ENCODE results near the gene ARHGAP15. TPM values are rescaled to one million over a fixed set of nuclear protein-coding genes. Genes with fewer than 3 reads are reported as not detected.

The ARHGAP15 gene
- total and polyA plus RNA-seq, 12 donors, result 4.7 to 33.8 (median 10.4) TPM

GRCh38 chr2:143361346-143361745, 232.1 kb downstream of the ARHGAP15 start:
- Histone ChIP-seq H3K27ac (no peak overlapping the region), H3K4me1 (replicated peaks in 1 of 2) (no peaks in the 10 kb centered on the region), H3K4me3 (no peak overlapping the region), H3K27me3 (no peaks in the 10 kb centered on the region), H3K9me3 (replicated peaks in 1 of 3) (no peaks in the 10 kb centered on the region), H3K36me3 (replicated peaks in 1 of 2) (no peaks in the 10 kb centered on the region)
- TF ChIP-seq, protein P1, sequence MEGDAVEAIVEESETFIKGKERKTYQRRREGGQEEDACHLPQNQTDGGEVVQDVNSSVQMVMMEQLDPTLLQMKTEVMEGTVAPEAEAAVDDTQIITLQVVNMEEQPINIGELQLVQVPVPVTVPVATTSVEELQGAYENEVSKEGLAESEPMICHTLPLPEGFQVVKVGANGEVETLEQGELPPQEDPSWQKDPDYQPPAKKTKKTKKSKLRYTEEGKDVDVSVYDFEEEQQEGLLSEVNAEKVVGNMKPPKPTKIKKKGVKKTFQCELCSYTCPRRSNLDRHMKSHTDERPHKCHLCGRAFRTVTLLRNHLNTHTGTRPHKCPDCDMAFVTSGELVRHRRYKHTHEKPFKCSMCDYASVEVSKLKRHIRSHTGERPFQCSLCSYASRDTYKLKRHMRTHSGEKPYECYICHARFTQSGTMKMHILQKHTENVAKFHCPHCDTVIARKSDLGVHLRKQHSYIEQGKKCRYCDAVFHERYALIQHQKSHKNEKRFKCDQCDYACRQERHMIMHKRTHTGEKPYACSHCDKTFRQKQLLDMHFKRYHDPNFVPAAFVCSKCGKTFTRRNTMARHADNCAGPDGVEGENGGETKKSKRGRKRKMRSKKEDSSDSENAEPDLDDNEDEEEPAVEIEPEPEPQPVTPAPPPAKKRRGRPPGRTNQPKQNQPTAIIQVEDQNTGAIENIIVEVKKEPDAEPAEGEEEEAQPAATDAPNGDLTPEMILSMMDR (IDR thresholded peaks at IDR 0.05), result no peak
- no peak for TF ChIP-seq POLR2A (IDR thresholded peaks at IDR 0.05)
- 79 to 93% (median 84%) methylated on average over 2 of the region's 2 CpGs for WGBS, 4 donors
- intact Hi-C loops (cut with DNase I), result no loop called here
- no peak for DNase-seq

DNA sequence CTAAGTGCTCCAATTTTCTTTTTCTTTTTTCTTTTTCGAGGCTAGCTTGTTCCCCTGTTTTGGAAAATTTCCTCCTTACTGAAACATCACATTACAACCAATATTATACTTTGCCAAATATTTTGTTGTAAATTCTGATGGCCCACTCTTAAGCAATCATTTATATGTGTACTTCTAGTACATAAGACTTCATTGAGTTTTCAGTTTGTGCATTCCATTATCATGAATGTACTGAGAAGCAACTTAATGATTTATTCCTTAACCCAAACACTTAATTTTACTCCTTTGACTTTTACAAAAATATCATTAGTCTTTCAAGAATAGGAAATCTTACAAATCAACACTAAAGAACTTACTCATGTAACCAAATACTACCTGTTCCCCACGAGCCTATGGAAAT, 242.4 kb downstream of the ARHGAP15 start:
- no peak overlapping the region for H3K27ac ChIP-seq
- intact Hi-C loops (cut with DNase I), result no loop called here
- DNase-seq, result no peak
- H3K4me3 ChIP-seq, result no peak overlapping the region
- no peaks in the 10 kb centered on the region for H3K36me3 ChIP-seq (replicated peaks in 1 of 2)
- 53 to 62% (median 56%) methylated on average over 2 of the region's 2 CpGs for WGBS, 4 donors
- no peaks in the 10 kb centered on the region for H3K4me1 ChIP-seq (replicated peaks in 1 of 2)
- H3K9me3 ChIP-seq (replicated peaks in 1 of 3), result no peaks in the 10 kb centered on the region
- TF ChIP-seq POLR2A (IDR thresholded peaks at IDR 0.05), result no peak
- TF ChIP-seq, protein P1 (IDR thresholded peaks at IDR 0.05), result no peak
- H3K27me3 ChIP-seq, result no peaks in the 10 kb centered on the region

GRCh38 chr2:143375384-143375880, 246.2 kb downstream of the ARHGAP15 start:
- no peak overlapping the region for H3K4me3 ChIP-seq
- intact Hi-C loops (cut with DNase I), result no loop called here
- H3K27ac ChIP-seq, result no peak overlapping the region
- H3K27me3 ChIP-seq, result no peaks in the 10 kb centered on the region
- 79 to 83% (median 81%) methylated on average over 3 of the region's 3 CpGs for WGBS, 4 donors
- no peaks in the 10 kb centered on the region for H3K9me3 ChIP-seq (replicated peaks in 1 of 3)
- no peaks in the 10 kb centered on the region for H3K36me3 ChIP-seq (replicated peaks in 1 of 2)
- no peak for DNase-seq
- H3K4me1 ChIP-seq (replicated peaks in 1 of 2), result no peaks in the 10 kb centered on the region
- TF ChIP-seq, protein P1 (IDR thresholded peaks at IDR 0.05), result no peak
- TF ChIP-seq POLR2A (IDR thresholded peaks at IDR 0.05), result no peak

- 81 to 95% (median 87%) methylated on average over 2 of the region's 2 CpGs for WGBS, 4 donors
- intact Hi-C loops (cut with DNase I), result no loop called here
- Histone ChIP-seq H3K36me3 (replicated peaks in 1 of 2) (no peaks in the 10 kb centered on the region), H3K27ac (no peak overlapping the region), H3K27me3 (no peaks in the 10 kb centered on the region), H3K4me1 (replicated peaks in 1 of 2) (no peaks in the 10 kb centered on the region), H3K4me3 (no peak overlapping the region), H3K9me3 (replicated peaks in 1 of 3) (no peaks in the 10 kb centered on the region)
- no peak for DNase-seq
- TF ChIP-seq POLR2A (IDR thresholded peaks at IDR 0.05), result no peak
- TF ChIP-seq, protein P1 (IDR thresholded peaks at IDR 0.05), result no peak
Measured at GRCh38 chr2:143378996-143379395, 249.8 kb downstream of the ARHGAP15 start.

Data from adrenal gland (tissue), 12 donors.